Endothelial cell of umbilical vein (primary cell): ENCODE results near the gene CELA2B.

Source experiments
- EZH2 ChIP-seq: IDR thresholded peaks from 2 replicates; pipeline ENCODE4 v1.6.1; 2012; ENCODE audit warnings: borderline replicate concordance, low read depth, mild to moderate bottlenecking, moderate library complexity, low read length, inconsistent platforms; ENCODE audit not compliant: severe bottlenecking
- FOS ChIP-seq: IDR thresholded peaks from 2 replicates; pipeline ENCODE4 v1.6.1; 2011; ENCODE audit warnings: mild to moderate bottlenecking, low read length, moderate library complexity, borderline replicate concordance; ENCODE audit not compliant: insufficient read depth
- JUN ChIP-seq: IDR thresholded peaks from 2 replicates; pipeline ENCODE4 v1.6.1; 2011; ENCODE audit warnings: borderline replicate concordance, low read depth; ENCODE audit not compliant: insufficient read length, insufficient read depth
- MYC ChIP-seq: IDR thresholded peaks from one replicate; pipeline ENCODE4 v1.6.1; 2011; ENCODE audit warnings: mild to moderate bottlenecking, low read depth, low read length
- POLR2A ChIP-seq: IDR thresholded peaks from 2 replicates; pipeline ENCODE4 v1.6.1; 2012; ENCODE audit warnings: low read depth, mild to moderate bottlenecking, control low read depth, low read length
- POLR2AphosphoS5 ChIP-seq: IDR thresholded peaks from 2 replicates; pipeline ENCODE4 v1.6.1; 2012; ENCODE audit warnings: low read depth, mild to moderate bottlenecking, control low read depth, low read length, moderate library complexity; ENCODE audit not compliant: insufficient read depth
- TF ChIP-seq, protein P1 (sequence below), 2 donors: IDR thresholded peaks; 1 replicate in 1 of 2; 2 replicates in 1 of 2; pipeline ENCODE4 v1.5.1; 2011; ENCODE audit warnings: low read length in 2 of 2, mild to moderate bottlenecking in 2 of 2, moderate library complexity in 2 of 2, control low read depth in 1 of 2, inconsistent platforms in 1 of 2, low read depth in 1 of 2; ENCODE audit not compliant: insufficient read depth in 1 of 2; ENCODE audit errors: extremely low read depth in 1 of 2
- TF ChIP-seq, protein P2 (sequence below): IDR thresholded peaks from 2 replicates; pipeline ENCODE4 v1.6.1; 2011; ENCODE audit not compliant: insufficient read depth, insufficient read length

DNA sequence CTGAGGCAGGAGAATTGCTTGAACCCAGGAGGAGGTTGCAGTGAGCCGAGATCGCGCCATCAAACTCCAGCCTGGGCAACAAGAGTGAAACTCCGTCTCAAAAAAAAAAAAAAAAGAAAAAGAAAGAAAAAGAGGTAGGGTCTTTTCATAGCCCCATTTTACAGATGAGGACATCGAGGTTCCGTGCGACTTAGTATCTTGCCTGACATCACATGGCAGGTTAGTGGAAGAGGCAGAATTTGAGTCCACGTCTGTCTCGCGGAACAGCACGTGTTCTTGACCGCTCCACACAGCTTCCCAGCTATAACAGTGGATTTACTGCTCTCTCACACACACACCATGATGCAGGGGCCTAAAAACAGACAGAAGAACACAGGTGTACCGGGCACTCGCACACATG is 36.6 kb upstream of the CELA2B start:
- TF ChIP-seq, protein P1, sequence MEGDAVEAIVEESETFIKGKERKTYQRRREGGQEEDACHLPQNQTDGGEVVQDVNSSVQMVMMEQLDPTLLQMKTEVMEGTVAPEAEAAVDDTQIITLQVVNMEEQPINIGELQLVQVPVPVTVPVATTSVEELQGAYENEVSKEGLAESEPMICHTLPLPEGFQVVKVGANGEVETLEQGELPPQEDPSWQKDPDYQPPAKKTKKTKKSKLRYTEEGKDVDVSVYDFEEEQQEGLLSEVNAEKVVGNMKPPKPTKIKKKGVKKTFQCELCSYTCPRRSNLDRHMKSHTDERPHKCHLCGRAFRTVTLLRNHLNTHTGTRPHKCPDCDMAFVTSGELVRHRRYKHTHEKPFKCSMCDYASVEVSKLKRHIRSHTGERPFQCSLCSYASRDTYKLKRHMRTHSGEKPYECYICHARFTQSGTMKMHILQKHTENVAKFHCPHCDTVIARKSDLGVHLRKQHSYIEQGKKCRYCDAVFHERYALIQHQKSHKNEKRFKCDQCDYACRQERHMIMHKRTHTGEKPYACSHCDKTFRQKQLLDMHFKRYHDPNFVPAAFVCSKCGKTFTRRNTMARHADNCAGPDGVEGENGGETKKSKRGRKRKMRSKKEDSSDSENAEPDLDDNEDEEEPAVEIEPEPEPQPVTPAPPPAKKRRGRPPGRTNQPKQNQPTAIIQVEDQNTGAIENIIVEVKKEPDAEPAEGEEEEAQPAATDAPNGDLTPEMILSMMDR (IDR thresholded peaks at IDR 0.05; ENCODE audit: extremely low read depth in 1 of 2, insufficient read depth in 1 of 2, low read depth in 1 of 2, low read length in 2 of 2) = no peak
- TF ChIP-seq JUN = no peak
- no peak for TF ChIP-seq EZH2
- TF ChIP-seq POLR2AphosphoS5 = no peak
- TF ChIP-seq, protein P2, sequence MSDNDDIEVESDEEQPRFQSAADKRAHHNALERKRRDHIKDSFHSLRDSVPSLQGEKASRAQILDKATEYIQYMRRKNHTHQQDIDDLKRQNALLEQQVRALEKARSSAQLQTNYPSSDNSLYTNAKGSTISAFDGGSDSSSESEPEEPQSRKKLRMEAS = no peak
- TF ChIP-seq FOS = no peak
- TF ChIP-seq POLR2A = no peak
- TF ChIP-seq MYC = no peak
